Omental fat pad (tissue), 4 donors: ENCODE results near the gene HOXC6. TPM values are rescaled to one million over a fixed set of nuclear protein-coding genes. Genes with fewer than 3 reads are reported as not detected.
A peak's percentile ranks its signal among the peaks of the same experiment; 100 is the strongest.

ENCODE experiments used
- ATAC-seq: fragments of 150-250 bp; one replicate; pipeline ENCODE4 v1.9.1; 2016; ENCODE audit warnings: mild to moderate bottlenecking, moderate library complexity; ENCODE audit not compliant: low FRiP score
- DNase-seq: peaks from one replicate; pipeline ENCODE4 v3.0.0-alpha.2; 2019; ENCODE audit warnings: low spot score
- total RNA-seq, 4 donors: library from RNA; depleted of rRNA; stranded (reverse); fragments of >200 nt; gene quantifications; one replicate each; pipeline ENCODE4 v1.1.0, GENCODE V29; 2016
- TF ChIP-seq, protein P1 (sequence below), 3 donors: fragments of 450-650 bp; IDR thresholded peaks; one replicate each; pipeline ENCODE4 v1.5.1; 2016 to 2017; ENCODE audit warnings: antibody characterized with exemption in 3 of 3, mild to moderate bottlenecking in 3 of 3, moderate library complexity in 2 of 3

HOXC6 gene
- total RNA-seq, result 1 to 10 TPM in 2 of 4 donors, under 1 TPM in 2; 0.24 to 1.7 (median 1.2) TPM

DNA sequence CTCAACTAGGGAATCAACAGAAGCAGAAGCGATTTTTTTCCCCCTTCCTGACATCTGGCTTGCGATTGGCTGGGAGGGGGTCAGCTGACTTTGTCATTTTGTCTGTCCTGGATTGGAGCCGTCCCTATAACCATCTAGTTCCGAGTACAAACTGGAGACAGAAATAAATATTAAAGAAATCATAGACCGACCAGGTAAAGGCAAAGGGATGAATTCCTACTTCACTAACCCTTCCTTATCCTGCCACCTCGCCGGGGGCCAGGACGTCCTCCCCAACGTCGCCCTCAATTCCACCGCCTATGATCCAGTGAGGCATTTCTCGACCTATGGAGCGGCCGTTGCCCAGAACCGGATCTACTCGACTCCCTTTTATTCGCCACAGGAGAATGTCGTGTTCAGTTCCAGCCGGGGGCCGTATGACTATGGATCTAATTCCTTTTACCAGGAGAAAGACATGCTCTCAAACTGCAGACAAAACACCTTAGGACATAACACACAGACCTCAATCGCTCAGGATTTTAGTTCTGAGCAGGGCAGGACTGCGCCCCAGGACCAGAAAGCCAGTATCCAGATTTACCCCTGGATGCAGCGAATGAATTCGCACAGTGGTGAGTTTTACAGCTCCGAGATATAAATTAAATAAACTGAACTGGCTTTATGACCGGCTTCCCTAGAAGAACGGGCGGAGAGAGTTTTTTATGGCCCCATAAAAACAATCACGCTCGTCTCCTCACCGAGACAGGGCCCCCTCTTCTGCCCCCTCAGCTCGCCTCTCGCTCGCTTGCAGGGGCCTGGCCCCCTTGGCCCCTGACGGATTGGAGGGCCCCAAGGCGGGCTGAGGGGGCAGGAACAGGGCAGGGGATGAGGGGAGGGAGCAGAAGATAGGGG is at the start of gene HOXC6:
Gene HOXC6 (plus strand): TSS at position 127 of the 888 bp plus-strand sequence. CDS start 82 bp downstream, at position 209.
- TF ChIP-seq, protein P1, sequence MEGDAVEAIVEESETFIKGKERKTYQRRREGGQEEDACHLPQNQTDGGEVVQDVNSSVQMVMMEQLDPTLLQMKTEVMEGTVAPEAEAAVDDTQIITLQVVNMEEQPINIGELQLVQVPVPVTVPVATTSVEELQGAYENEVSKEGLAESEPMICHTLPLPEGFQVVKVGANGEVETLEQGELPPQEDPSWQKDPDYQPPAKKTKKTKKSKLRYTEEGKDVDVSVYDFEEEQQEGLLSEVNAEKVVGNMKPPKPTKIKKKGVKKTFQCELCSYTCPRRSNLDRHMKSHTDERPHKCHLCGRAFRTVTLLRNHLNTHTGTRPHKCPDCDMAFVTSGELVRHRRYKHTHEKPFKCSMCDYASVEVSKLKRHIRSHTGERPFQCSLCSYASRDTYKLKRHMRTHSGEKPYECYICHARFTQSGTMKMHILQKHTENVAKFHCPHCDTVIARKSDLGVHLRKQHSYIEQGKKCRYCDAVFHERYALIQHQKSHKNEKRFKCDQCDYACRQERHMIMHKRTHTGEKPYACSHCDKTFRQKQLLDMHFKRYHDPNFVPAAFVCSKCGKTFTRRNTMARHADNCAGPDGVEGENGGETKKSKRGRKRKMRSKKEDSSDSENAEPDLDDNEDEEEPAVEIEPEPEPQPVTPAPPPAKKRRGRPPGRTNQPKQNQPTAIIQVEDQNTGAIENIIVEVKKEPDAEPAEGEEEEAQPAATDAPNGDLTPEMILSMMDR (IDR thresholded peaks at IDR 0.05), result no peak
- ATAC-seq (peak; percentile 23), DNase-seq (no peak)

DNA sequence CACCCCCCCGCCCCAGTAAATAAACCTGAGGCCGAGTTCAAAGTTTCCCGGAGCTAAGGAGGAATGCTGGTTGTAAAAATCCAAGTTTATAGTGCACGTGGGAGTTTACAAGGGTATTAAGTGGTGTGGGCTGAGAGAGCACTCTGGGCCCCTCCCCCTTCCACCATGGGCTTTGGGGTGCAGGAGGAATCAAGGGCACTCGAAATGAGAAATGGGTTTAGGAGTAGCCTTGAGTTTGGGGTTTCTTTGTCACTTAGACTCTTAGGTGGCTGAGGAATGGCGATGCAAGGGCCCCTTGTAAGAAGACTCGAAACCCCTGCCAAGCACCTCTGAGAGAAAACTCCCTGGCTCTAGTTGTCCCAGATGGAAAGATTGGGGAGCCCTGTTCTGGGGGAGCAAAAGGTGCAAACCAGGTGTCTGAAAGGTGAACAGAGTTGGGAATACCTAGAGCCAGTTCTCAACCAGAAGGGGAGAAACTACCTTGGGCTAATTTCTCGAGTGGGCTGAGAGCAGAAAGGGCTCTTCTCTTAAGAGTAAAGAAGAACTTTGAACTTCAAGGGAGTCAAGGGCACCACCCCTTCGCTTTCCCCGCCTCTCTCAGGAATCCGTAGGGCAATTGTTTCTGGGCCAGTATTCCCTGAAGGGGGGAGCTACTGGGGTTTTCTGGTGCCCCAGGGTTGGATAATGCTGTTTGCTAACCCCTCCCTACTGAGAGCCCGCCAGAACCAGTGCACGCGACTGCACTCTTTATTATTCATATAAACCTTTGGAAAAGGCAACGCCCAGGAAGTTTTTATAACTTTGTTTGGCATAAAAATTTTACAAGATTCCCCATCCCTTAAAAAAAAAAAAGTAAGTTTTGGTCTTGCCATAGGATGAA is 49.5 kb upstream of the HOXC6 start:
- TF ChIP-seq, protein P1 (IDR thresholded peaks at IDR 0.05), result no peak
- no peak for DNase-seq
- no peak for ATAC-seq

DNA sequence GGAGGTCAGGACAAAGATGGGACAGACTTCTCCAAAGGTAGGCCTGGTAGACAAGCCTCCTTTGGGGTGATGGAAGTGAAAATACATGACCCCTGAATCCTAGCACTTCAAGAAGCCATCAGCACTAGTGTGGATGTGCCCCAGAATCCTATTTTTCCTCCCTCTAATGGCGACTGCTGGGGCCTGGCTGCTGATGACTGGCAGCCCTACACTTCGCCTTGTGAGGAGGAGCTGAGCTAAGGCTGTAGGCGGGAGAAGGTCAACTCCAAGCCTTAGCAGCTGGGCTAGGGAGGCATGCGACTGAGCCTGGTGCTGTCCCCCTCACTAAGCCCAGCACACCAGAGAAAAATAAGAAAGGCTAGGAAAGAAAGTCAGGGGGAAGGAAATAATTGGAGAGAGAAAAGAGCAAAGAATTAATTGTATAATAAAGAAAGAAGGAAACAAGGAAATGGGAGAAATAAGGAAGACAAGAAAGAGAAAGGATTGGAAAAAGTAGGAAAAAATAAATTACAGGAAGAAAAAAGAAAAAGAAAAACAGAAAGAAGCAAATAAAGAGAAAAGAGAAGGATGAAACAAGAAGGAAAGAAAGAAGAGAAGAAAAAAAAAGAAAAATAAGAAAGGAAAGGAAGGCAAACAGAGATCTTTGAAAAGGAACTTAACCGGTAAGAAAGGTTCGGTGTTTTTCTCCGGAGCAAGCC is 48.0 kb upstream of the HOXC6 start:
- ATAC-seq, result no peak
- TF ChIP-seq, protein P1 (IDR thresholded peaks at IDR 0.05), result no peak
- DNase-seq, result no peak

DNA sequence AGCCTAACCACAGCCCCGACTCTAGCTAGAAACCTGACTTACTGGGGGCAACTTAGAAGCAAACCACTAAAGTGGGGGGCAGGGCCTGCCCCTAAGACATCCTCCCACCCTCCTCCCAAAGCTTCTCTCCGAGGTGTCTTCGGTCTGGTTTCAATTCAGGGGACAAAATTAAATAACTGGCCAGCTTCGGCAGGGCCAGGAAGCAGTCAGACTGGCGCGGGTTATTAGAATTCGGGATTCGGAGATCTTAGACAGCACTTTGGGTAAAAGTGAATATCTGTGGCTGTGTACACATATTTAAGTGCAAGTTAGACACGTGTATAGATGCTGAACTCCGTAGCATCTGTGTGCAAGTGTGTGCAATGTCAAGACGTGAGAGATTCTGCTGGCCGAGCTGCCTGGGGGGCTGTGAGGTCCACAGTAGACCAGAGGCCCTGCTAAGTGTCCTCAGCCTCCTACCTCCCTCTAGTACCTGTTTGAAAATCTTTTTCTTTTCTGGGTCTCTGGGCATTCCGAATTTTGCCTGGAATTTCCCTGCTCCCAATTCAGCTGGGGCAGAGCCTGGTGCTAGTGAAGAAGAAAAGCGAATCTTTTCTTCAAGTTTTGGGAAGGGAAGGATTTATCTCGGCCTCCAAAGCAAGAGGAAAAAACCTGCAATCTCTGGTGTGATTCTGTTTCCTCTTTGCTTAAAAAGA is 47.3 kb upstream of the HOXC6 start:
- DNase-seq (no peak), ATAC-seq (no peak)
- TF ChIP-seq, protein P1 (IDR thresholded peaks at IDR 0.05), result no peak

DNA sequence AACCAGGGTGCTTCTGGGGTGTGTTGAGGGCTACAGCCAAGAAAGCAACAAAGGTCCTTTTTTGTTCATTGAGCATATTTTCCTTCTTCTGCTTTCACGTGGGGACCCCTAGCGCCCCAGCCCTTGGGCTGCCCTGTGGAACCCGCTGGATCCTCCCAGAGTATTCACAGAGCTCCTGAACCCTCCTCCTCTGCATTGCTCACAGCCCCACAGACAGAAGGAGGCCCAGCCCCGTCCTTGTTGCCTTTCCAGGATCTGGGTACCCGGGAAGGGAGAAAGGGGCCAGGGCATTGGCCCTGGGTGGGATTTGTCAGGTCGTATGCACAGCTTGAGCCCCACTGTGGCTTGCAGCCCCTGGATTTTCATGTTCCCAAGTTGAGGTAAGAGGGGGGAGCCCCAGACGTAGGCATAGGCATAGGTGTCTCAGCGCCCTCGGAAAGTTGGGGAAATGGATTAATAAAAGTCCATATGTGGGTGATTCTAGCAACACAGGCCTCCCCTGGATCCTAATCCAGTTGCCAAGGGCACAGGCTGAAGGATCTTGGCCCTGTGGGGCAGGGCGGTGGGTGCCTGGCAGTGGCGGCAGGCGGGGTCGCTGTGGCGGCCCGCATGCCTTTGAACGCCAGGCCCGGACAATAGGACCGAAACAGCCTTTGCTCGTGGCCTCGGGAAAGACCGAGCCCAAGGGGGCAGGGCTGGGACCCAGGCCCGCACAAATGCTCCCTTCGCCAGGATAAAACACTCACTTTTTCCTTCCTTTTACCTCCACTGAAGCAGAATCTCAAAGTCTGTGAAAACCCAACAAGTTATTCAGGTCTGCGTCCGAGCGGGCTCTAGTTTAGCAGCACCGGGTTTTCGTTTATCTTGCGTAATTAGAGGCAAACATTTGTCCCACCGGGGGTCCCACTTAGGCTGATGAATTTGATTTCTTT is 46.3 kb upstream of the HOXC6 start:
- ATAC-seq (no peak), DNase-seq (no peak)
- TF ChIP-seq, protein P1 (IDR thresholded peaks at IDR 0.05), result no peak
